Measurements from ENCODE around the gene CDH11. TPM values are rescaled to one million over a fixed set of nuclear protein-coding genes. Genes with fewer than 3 reads are reported as not detected.
A peak's percentile ranks its signal among the peaks of the same experiment; 100 is the strongest.

Gene CDH11
- total and polyA plus RNA-seq, 10 donors = 4.3 to 721 (median 305) TPM

DNA sequence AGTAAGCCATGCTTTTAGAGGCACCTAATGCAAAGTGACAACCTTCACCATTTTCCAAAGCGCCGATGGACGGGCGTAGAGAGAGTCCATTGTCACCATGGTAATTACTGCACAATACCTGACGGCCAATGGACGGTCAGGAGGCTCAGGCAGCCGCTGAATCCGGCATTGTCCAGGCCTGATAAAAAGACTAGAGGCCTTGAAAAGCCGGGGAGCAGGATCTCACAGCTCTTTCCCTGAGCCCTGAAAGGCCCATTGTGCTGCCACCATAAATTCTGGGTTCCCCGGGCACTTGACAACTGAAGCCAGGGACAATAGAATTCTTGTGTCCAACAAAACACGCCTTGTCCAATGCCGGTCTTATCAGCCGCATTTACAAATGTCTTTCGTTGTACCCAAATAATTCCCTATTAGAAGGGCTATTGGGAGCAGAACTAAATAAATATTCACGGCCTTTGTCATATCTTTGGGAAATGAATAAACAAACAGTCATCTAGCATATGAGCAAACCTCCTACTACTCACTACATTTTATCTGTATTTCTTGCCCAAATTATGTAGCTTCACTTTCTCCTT lies 62.4 kb downstream of the CDH11 start:
- Histone ChIP-seq H3K27ac (peak overlapping the region in 1 of 8 donors; percentile 31), H3K27me3 (replicated peaks in 1 of 7) (peaks cover 0 to 5% (median 0%) of the 10 kb centered on the region in 7 donors), H3K4me3 (no peak overlapping the region), H3K36me3 (peaks cover 0 to 7% (median 0%) of the 10 kb centered on the region in 6 donors), H3K9me3 (peaks cover 0 to 4% (median 0%) of the 10 kb centered on the region in 8 donors), H3K4me1 (peaks cover 0 to 7% (median 2%) of the 10 kb centered on the region in 6 donors)
- no peak for TF ChIP-seq POLR2A (IDR thresholded peaks at IDR 0.05)
- no peak for TF ChIP-seq CTCF (IDR thresholded peaks at IDR 0.05 in 8 of 11, conservative IDR thresholded peaks at IDR 0.05 in 3 of 11)
- TF ChIP-seq POLR2AphosphoS5 (IDR thresholded peaks at IDR 0.05) = no peak
- intact Hi-C loops (cut with DNase I; ENCODE audit: low total_unique reads) = no loop called here
- WGBS, 5 donors = 35 to 65% (median 40%) methylated on average over 15 of the region's 15 CpGs
- DNase-seq = no peak

- Histone ChIP-seq H3K9me3 (peaks cover 0 to 4% (median 0%) of the 10 kb centered on the region in 8 donors), H3K4me3 (no peak overlapping the region), H3K27me3 (replicated peaks in 1 of 7) (peaks cover 0 to 5% (median 0%) of the 10 kb centered on the region in 7 donors), H3K36me3 (peaks cover 0 to 20% (median 2%) of the 10 kb centered on the region in 6 donors), H3K4me1 (peaks cover 0 to 5% (median 0%) of the 10 kb centered on the region in 6 donors), H3K27ac (no peak overlapping the region)
- WGBS, 5 donors = 57 to 65% (median 60%) methylated on average over 3 of the region's 3 CpGs
- intact Hi-C loops (cut with DNase I; ENCODE audit: low total_unique reads) = no loop called here
- TF ChIP-seq POLR2AphosphoS5 (IDR thresholded peaks at IDR 0.05) = no peak
- no peak for TF ChIP-seq CTCF (IDR thresholded peaks at IDR 0.05 in 8 of 11, conservative IDR thresholded peaks at IDR 0.05 in 3 of 11)
- DNase-seq = no peak
These were observed 64.7 kb downstream of the CDH11 start for GRCh38 chr16:65057184-65057583.

DNA sequence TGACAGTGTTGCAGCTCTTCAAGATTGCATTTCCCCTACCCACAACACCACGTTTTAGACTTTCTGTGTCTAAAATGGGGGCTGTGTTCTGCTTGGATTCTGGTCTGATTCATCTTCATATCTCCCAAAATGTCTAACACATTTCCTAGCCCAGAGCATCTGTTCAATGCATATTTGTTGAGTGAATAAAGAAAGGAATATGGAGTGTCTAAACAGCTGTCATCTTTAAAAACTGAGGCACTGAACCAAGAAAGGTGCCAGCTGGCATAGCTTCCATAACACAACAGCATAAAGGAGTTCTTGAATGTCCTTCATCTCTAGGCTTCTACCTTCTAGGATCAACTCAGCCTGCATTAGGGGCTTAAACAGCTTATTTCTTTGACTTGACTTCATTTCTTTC lies 67.4 kb downstream of the CDH11 start:
- no peaks in the 10 kb centered on the region for H3K4me1 ChIP-seq
- H3K36me3 ChIP-seq = peaks cover 0 to 43% (median 2%) of the 10 kb centered on the region in 6 donors
- H3K27me3 ChIP-seq (replicated peaks in 1 of 7) = peaks cover 0 to 3% (median 0%) of the 10 kb centered on the region in 7 donors
- no peak for DNase-seq
- intact Hi-C loops (cut with DNase I; ENCODE audit: low total_unique reads) = no loop called here
- H3K4me3 ChIP-seq = no peak overlapping the region
- no peak overlapping the region for H3K27ac ChIP-seq
- 41 to 50% (median 43%) methylated on average over 1 of the region's 1 CpG for WGBS, 5 donors
- H3K9me3 ChIP-seq = peaks cover 0 to 4% (median 0%) of the 10 kb centered on the region in 8 donors
- no peak for TF ChIP-seq CTCF (IDR thresholded peaks at IDR 0.05 in 8 of 11, conservative IDR thresholded peaks at IDR 0.05 in 3 of 11)
- TF ChIP-seq POLR2AphosphoS5 (IDR thresholded peaks at IDR 0.05) = no peak
- TF ChIP-seq POLR2A (IDR thresholded peaks at IDR 0.05) = no peak

DNA sequence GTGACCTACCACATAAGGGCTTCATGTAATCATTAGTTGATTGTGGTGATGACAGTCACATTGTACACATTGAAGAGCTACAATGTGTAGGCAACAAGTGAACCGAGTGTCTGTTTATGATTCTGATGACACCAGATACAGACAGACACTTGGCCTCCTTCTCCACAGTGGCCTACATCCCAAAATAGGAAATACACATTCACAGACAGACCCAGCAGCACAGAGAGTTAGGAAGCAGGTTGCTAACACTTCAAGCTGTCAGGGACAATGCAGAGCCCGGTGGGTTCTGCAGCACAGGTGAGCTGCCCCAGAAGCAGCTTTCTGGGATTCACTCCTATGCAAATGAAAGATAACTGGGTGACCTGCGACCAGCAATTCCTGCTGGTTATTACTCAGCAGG lies 72.2 kb downstream of the CDH11 start:
- Histone ChIP-seq H3K4me3 (no peak overlapping the region), H3K36me3 (peaks cover 0 to 51% (median 2%) of the 10 kb centered on the region in 6 donors), H3K9me3 (no peaks in the 10 kb centered on the region), H3K4me1 (peaks cover 0 to 5% (median 0%) of the 10 kb centered on the region in 6 donors), H3K27me3 (replicated peaks in 1 of 7) (no peaks in the 10 kb centered on the region), H3K27ac (no peak overlapping the region)
- WGBS, 5 donors = 58 to 74% (median 66%) methylated on average over 3 of the region's 3 CpGs
- TF ChIP-seq CTCF (IDR thresholded peaks at IDR 0.05 in 8 of 11, conservative IDR thresholded peaks at IDR 0.05 in 3 of 11) = no peak
- no peak for TF ChIP-seq POLR2A (IDR thresholded peaks at IDR 0.05)
- no peak for DNase-seq
- intact Hi-C loops (cut with DNase I; ENCODE audit: low total_unique reads) = no loop called here

Data from spleen (tissue), 11 donors.